SH-SY5Y (cell line): ENCODE measurements around the gene CTXND2.

Experiments
- GATA2 ChIP-seq: IDR thresholded peaks from 2 replicates; pipeline ENCODE4 v1.6.1; 2011; ENCODE audit warnings: mild to moderate bottlenecking, low read depth, low read length
- GATA3 ChIP-seq: IDR thresholded peaks from 2 replicates; pipeline ENCODE4 v1.6.1; 2011; ENCODE audit warnings: low read depth, mild to moderate bottlenecking, low read length, moderate library complexity

The CTXND2 gene

GRCh38 chr1:150887018-150887417, at the start of gene CTXND2:
Gene CTXND2 (plus strand): TSS chr1:150887136. CDS start chr1:150912315, 25,179 bp downstream.
- TF ChIP-seq GATA2: no peak
- TF ChIP-seq GATA3: no peak

GRCh38 chr1:150841626-150842025, 45.3 kb upstream of the CTXND2 start:
- TF ChIP-seq GATA2: no peak
- TF ChIP-seq GATA3: no peak

DNA sequence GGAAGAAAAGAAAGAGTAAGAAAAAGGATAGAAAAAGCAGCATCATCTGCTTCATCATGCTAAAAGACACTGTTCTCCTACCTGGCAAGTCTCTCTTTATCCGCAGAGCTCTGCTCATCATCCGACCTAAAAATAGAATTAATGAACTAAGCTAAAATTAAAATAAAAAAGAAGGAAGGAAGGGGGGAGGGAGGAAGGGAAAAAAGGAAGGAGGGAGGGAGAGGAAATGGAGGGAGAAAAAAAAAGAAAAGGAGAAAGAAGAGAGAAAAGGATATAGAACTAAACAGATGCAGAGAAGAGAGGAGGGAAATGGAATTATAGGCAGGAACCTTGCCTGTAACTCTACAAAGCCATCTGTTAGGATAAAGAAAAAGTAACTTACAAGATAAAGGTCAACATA, 44.6 kb upstream of the CTXND2 start:
- no peak for TF ChIP-seq GATA2
- TF ChIP-seq GATA3: no peak

DNA sequence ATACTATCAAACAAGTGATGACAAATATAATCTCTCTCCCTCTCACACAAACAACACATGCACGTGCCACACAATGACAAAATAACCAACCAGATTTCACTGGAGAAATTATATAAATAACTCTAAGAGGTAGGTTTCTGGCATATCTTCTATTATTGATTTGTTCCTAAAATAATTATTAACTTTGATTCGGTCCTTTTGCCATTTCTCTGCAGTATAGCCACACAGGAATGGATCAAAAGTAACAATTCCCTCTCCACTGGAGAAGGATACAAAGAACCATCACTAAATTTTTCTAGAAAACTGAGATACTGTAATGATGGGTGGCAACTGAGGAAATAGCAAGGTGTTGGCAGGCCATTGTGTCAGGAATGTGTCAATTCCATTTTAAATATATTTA, 44.0 kb upstream of the CTXND2 start:
- no peak for TF ChIP-seq GATA3
- TF ChIP-seq GATA2: no peak

- no peak for TF ChIP-seq GATA3
- no peak for TF ChIP-seq GATA2
Observed at GRCh38 chr1:150843474-150843873, 43.5 kb upstream of the CTXND2 start.

DNA sequence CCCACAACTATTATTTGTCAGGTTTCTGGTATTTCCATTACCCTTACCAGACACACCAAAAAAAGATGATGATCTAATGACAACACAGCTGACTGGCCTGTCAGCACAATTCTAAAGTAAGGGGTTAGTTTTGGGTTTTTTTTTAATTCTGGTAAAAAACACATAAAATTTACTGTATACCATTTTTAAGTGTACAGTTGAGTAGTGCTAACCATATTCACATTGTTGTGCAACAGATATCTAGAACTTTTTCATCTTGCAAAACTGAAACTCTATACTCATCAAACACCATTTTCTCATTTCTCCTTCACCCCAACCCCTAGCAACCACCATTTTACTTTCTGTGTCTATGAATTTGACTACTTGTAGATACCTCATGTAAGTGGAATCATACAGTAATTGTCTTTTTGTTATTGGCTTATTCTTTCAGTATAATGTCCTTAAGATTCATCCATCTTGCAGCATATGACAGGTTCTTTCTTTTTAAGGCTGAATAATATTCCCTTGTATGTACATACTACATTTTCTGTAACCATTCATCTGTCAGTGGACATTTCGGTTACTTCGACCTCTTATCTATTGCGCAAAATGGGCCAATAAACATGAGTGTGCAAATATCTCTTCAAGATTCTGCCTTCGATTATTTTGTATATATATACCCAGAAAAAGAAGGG, 40.3 kb upstream of the CTXND2 start:
- TF ChIP-seq GATA3 (no peak), GATA2 (no peak)

DNA sequence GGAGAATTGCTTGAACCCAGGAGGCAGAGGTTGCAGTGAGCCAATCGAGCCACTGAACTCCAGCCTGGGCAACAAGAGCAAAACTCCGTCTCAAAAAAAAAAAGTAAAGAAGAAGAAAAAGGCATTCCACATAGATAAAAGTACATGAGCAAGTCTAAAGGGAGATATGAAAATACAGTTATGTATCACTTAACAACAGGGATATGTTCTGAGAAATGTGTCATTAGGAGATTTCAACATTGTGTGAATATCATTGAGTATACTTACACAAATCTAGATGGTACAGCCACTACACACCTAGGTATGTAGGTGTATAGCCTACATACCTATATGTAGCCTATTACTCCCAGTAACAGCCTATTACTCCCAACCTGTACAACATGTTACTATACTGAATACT, 23.2 kb upstream of the CTXND2 start:
- TF ChIP-seq GATA2 (no peak), GATA3 (no peak)

- TF ChIP-seq GATA2: no peak
- TF ChIP-seq GATA3: no peak
Observed at GRCh38 chr1:150869683-150870082, 17.3 kb upstream of the CTXND2 start.

DNA sequence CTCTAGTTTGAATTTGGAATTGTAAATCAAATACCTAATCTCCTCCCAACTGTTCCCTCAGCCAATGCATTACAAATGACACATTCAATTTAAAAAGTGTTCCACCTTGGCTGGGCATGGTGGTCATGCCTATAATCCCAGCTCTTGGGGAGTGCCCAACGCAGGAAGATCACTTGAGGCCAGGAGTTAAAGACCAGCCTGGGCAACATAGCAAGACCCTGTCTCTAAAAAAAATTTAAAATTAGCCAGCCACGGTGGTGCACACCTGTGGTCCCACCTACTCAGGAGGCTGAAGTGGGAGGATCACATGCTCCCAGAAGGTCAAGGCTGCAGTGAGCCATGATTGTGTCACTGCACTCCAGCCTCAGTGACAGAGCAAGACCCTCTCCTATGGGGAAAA, 14.4 kb upstream of the CTXND2 start:
- TF ChIP-seq GATA2: no peak
- no peak for TF ChIP-seq GATA3

DNA sequence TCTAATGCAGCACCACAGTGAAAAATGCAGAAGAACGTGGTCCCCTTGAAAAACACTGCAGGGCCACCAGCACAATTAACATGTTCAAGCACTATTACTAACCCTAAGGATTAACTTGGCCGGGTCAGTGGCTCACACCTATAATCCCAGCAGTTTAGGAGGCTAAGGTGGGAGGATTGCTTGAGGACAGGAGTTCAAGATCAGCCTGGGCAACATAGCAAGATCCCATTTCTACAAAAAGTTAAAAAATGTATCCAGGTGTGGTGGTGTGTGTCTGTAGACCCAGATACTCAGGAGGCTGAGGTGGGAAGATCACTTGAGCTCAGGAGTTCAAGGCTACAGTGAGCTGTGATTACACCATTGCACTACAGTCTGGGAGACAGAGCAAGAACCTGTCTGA, 13.4 kb upstream of the CTXND2 start:
- no peak for TF ChIP-seq GATA3
- no peak for TF ChIP-seq GATA2

- TF ChIP-seq GATA3: no peak
- no peak for TF ChIP-seq GATA2
Observed at GRCh38 chr1:150874455-150875196, 12.3 kb upstream of the CTXND2 start.

DNA sequence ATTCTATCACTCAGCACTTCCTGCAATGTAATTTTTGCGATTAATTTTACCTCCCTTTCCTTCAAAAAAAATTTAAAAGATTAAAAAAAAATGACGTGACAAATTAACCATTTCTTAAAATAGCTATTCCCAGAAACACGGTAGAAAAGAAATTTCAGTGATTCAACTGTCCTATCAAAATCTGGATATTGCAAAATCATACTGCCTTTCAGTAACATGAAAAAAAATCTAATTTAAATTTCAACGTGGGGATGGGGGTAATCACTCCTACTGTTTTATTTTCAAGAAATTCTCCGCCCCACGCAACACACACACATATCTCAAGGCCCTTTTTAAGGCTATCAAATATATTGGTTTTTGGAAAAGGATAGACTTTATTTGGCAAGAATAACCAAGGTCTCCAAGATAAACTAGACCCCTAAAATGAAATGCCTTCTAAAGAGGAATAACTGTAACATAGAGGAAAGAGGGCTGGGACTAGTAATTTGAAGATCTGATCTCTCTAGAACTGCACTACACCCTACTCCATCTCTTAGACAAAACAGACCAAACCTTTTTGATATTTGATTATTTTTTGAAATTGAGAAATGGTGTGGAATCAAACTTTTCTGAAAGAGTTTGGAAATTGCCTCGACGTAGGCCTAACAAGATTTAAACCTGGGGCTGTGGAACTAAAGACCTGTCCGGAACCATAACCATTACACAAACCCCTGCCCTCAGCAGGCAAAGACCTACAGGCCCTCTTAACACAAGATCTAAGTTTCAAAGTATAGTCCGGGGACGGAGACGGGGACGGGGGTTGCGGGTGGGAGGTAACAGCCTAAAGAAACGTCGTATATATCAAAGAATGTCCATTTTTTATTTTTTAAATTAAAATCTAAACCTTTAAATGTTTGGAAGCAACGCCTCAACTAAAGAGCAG, 11.5 kb upstream of the CTXND2 start:
- TF ChIP-seq GATA2 (no peak), GATA3 (no peak)

GRCh38 chr1:150876119-150876454, 10.8 kb upstream of the CTXND2 start:
- TF ChIP-seq GATA2 (no peak), GATA3 (no peak)

DNA sequence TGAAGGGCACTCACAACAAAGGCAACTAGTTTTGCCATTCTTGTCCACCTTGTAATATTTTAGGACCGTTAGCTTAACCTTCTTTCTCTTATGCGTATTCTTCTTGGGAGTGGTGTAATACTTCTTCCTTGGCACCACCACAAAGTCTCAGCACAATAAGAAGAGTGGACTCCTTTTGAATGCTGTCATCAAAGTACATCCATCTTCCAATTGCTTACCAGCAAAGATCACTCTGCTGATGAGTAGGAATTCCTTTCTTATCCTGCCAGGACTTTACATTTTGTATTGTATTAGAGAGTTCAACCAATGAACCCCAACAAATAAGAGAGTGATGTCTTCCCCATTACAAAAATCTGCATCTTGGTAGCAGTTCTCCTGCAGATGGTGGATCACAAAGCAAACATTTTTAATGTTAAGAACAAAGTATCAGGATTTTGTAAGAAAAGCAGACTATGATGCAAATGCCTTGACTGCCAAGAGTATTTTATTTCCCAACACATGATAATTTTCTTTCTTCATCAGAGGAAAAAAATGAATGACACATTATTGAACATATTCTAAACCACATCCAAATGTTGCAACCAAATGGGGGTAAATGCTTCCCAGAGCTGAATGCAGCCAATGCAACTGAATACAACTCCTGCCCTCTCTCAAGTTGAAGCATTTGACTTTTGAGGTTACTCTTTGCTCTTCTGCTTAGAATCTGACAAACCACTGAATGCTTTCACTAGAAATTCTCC, 5.4 kb upstream of the CTXND2 start:
- TF ChIP-seq GATA3 (no peak), GATA2 (no peak)
